Mesothelial cell of epicardium (in vitro differentiated cells): ENCODE measurements around the gene OLFML2B. TPM values are rescaled to one million over a fixed set of nuclear protein-coding genes. Genes with fewer than 3 reads are reported as not detected.
A peak's percentile ranks its signal among the peaks of the same experiment; 100 is the strongest.
"Not testable (repeated sequence)": the region's sequence is repeated elsewhere in the genome, so short reads cannot be mapped to it uniquely, and the experiment has no call there.

Source experiments
- DNase-seq, 2 experiments: peaks; one replicate each; pipeline ENCODE4 v3.0.0; 2021; ENCODE audit warnings: low spot score in 2 of 2; ENCODE audit not compliant: unreplicated experiment in 2 of 2
- H3K27ac Mint-ChIP-seq: 2 replicates; pipeline ENCODE4 v1.8.0; 2021; ENCODE audit warnings: mixed read lengths
- H3K27me3 Mint-ChIP-seq: 2 replicates; pipeline ENCODE4 v1.8.0; 2021; ENCODE audit warnings: low read depth, mixed read lengths
- H3K36me3 Mint-ChIP-seq: 2 replicates; pipeline ENCODE4 v1.8.0; 2021; ENCODE audit warnings: mixed read lengths
- H3K4me1 Mint-ChIP-seq: 2 replicates; pipeline ENCODE4 v1.8.0; 2021; ENCODE audit warnings: mixed read lengths
- H3K4me3 Mint-ChIP-seq: 2 replicates; pipeline ENCODE4 v1.8.0; 2021; ENCODE audit warnings: mild to moderate bottlenecking, moderate library complexity, mixed read lengths
- H3K9me3 Mint-ChIP-seq: 2 replicates; pipeline ENCODE4 v1.8.0; 2021; ENCODE audit warnings: mixed read lengths
- total RNA-seq: library from RNA; stranded (reverse); gene quantifications from 3 replicates; pipeline ENCODE4 v1.2.1, GENCODE V29; 2021
- TF ChIP-seq, protein P1 (sequence below): fragments of 200-600 bp; sonication (generic); IDR thresholded peaks from one replicate; pipeline ENCODE4 v1.5.0; 2021; ENCODE audit warnings: antibody characterized with exemption; ENCODE audit not compliant: unreplicated experiment

The OLFML2B gene
- total RNA-seq, 1 donor from 2014 or later, result 4.4 TPM

DNA sequence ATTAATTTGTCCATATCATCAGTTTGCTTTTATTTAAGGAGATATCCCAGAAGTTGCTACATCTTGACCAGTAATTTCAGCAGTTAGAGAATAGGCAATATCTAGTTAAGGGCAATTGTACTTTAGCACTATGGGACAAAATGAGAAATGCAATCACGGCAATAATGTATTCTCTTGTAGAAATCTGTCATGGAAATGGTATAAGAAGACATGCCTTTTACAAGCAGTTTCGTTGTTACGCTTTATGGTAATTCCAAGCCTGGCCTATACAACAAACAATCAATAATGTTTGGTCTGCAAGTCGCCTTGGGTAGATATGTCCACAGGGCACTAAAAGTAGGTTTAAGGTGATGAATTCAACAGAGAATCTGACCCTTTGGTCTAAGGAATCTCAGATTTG is 44.6 kb upstream of the OLFML2B start:
- TF ChIP-seq, protein P1, sequence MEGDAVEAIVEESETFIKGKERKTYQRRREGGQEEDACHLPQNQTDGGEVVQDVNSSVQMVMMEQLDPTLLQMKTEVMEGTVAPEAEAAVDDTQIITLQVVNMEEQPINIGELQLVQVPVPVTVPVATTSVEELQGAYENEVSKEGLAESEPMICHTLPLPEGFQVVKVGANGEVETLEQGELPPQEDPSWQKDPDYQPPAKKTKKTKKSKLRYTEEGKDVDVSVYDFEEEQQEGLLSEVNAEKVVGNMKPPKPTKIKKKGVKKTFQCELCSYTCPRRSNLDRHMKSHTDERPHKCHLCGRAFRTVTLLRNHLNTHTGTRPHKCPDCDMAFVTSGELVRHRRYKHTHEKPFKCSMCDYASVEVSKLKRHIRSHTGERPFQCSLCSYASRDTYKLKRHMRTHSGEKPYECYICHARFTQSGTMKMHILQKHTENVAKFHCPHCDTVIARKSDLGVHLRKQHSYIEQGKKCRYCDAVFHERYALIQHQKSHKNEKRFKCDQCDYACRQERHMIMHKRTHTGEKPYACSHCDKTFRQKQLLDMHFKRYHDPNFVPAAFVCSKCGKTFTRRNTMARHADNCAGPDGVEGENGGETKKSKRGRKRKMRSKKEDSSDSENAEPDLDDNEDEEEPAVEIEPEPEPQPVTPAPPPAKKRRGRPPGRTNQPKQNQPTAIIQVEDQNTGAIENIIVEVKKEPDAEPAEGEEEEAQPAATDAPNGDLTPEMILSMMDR, result no peak
- DNase-seq, result no peak
- Mint-ChIP-seq H3K4me1 (peaks cover 33% of the 10 kb centered on the region), H3K9me3 (no peaks in the 10 kb centered on the region), H3K27me3 (peaks cover 20% of the 10 kb centered on the region), H3K36me3 (no peaks in the 10 kb centered on the region), H3K27ac (no peak overlapping the region), H3K4me3 (peak overlapping the region; percentile 64)

DNA sequence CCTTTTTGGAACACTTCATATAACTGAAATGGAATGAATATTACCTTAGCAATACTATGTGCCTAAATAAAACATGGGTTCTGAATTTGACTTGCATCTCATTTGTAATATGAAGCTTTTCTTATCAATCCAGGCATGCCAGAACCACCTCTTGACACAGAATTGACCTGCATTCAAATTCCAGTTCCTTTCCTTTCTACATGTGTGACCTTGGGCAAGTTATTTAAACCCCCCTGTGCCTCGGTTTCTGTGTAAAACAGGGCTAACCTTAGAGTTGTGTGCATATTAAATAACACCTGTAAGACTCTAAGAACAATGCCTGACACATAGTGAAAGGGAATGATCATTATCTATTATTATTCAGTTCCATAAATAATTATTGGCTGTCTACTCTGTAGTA is 43.8 kb upstream of the OLFML2B start:
- DNase-seq, result no peak
- TF ChIP-seq, protein P1, result no peak
- no peaks in the 10 kb centered on the region for H3K36me3 Mint-ChIP-seq
- peaks cover 16% of the 10 kb centered on the region for H3K27me3 Mint-ChIP-seq
- no peak overlapping the region for H3K4me3 Mint-ChIP-seq
- peaks cover 42% of the 10 kb centered on the region for H3K4me1 Mint-ChIP-seq
- H3K27ac Mint-ChIP-seq, result no peak overlapping the region
- no peaks in the 10 kb centered on the region for H3K9me3 Mint-ChIP-seq

DNA sequence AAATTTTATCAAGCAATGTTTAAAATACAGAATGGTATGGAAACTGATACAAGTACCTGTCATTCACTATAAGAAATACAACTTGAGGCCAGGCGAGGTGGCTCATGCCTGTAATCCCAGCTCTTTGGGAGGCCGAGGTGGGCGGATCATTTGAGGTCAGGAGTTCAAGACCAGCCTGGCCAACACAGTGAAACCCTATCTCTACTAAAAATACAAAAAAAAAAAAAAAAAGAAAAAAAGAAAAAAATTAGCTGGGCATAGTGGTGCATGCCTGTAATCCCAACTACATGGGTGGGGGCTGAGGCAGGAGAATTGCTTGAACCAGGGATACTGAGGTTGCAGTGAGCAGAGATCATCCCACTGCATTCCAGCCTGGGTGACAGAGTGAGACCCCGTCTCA is 43.2 kb upstream of the OLFML2B start:
- Mint-ChIP-seq H3K27me3 (peaks cover 12% of the 10 kb centered on the region), H3K4me1 (peaks cover 44% of the 10 kb centered on the region)
- H3K27ac Mint-ChIP-seq, DNase-seq, H3K9me3 Mint-ChIP-seq, H3K4me3 Mint-ChIP-seq, H3K36me3 Mint-ChIP-seq: not testable (repeated sequence)

DNA sequence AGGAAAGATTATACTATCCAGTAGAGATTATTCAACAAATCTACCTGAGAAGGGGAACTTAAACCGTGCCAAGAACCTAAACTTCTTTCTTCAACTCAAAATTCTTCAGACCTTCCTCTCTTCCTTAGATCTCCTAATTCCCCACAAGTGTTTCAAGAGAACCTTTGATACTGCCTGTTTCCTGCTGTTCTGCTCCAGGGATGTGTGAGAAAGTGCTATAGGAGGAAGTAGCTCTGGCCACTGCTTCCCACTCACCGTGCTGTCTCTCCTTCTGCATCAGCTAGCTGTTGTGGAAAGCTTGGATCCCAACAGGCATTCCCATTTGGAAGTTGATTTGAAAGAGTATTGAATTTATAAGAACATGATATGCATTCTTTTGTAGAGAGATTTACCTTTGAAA is 41.3 kb upstream of the OLFML2B start:
- no peak overlapping the region for H3K27ac Mint-ChIP-seq
- H3K4me1 Mint-ChIP-seq, result peaks cover 30% of the 10 kb centered on the region
- no peak for DNase-seq
- no peak overlapping the region for H3K4me3 Mint-ChIP-seq
- H3K9me3 Mint-ChIP-seq, result no peaks in the 10 kb centered on the region
- TF ChIP-seq, protein P1, result no peak
- H3K36me3 Mint-ChIP-seq, result no peaks in the 10 kb centered on the region
- peaks cover 2% of the 10 kb centered on the region for H3K27me3 Mint-ChIP-seq

DNA sequence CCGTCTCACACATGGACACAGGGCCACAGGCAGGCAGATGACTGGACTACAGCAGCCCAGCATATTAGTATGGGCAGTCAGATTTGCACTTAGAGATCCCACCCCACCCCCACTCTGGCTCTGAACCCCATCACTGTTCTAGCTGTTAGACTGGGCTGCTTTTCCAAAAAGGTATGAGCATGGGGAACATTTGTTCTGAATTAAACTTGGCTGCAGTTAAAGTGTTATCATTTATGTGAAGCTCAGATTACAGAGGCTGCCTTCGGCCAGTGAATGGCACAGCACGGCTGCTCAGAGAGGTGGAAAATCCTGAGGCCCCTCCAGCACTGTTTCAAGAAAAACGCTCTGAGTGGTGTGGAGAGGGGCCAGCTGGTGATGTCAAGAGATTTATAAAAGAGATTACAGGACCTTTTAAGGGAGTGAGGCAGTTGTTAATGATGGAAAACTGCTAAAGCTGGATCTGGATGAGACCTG is 38.9 kb upstream of the OLFML2B start:
- Mint-ChIP-seq H3K4me3 (no peak overlapping the region), H3K27ac (peak overlapping the region; percentile 80), H3K4me1 (peaks cover 30% of the 10 kb centered on the region), H3K27me3 (no peaks in the 10 kb centered on the region), H3K36me3 (no peaks in the 10 kb centered on the region), H3K9me3 (no peaks in the 10 kb centered on the region)
- no peak for DNase-seq
- TF ChIP-seq, protein P1, result no peak

DNA sequence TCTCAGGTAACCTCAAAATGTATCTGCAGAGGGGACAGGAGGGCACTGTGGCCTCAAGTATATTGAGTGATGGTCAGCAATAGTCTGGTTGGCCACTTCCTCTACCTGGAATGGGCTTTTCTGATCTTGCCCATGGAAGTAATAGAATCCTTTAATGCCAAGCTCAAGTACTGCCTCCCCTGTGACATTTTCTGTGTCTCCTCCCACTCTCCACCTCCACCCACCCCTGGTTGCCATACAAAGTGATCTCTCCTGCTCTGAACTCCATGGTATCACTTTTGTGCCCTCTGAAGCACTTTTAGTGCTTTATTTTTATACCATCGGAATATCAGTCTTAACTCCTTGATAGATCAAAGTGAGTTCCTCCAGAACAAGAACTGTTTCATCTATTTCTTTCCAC is 36.6 kb upstream of the OLFML2B start:
- Mint-ChIP-seq H3K9me3 (no peaks in the 10 kb centered on the region), H3K4me3 (no peak overlapping the region), H3K27me3 (no peaks in the 10 kb centered on the region), H3K36me3 (no peaks in the 10 kb centered on the region), H3K27ac (no peak overlapping the region), H3K4me1 (peaks cover 28% of the 10 kb centered on the region)
- TF ChIP-seq, protein P1, result no peak
- DNase-seq, result no peak
